DND-41 (cell line): ENCODE data around the gene TSHZ2.
"Not testable (repeated sequence)": the region's sequence is repeated elsewhere in the genome, so short reads cannot be mapped to it uniquely, and the experiment has no call there.

Experiments used
- ATAC-seq: fragments of 200-7000 bp; cut with Tn5 transposase; 3 replicates; pipeline ENCODE4 v1.9.1; 2021; ENCODE audit warnings: low read depth; ENCODE audit not compliant: insufficient read depth
- DNase-seq: peaks from one replicate; pipeline ENCODE4 v3.0.0-alpha.2; 2020
- H2AFZ ChIP-seq: 2 replicates; pipeline ENCODE4 v1.6.0; 2012; ENCODE audit warnings: low read depth, low read length
- H3K27ac ChIP-seq: 2 replicates; pipeline ENCODE4 v1.5.1; 2012; ENCODE audit warnings: low read length, inconsistent platforms
- H3K27me3 ChIP-seq: fragments of 200-600 bp; sonication (generic); 2 replicates; pipeline ENCODE4 v1.6.0; 2012; ENCODE audit warnings: low read length, mild to moderate bottlenecking, inconsistent platforms; ENCODE audit not compliant: insufficient read depth, poor library complexity
- H3K36me3 ChIP-seq: 2 replicates; pipeline ENCODE4 v1.5.1; 2012; ENCODE audit warnings: low read length, inconsistent platforms; ENCODE audit not compliant: insufficient read depth
- H3K4me1 ChIP-seq: 2 replicates; pipeline ENCODE4 v1.5.1; 2012; ENCODE audit warnings: mild to moderate bottlenecking, low read length; ENCODE audit not compliant: insufficient read depth
- H3K4me2 ChIP-seq: 2 replicates; pipeline ENCODE4 v1.6.0; 2012; ENCODE audit warnings: mild to moderate bottlenecking, moderate library complexity, low read length, inconsistent platforms; ENCODE audit not compliant: insufficient read depth
- H3K4me3 ChIP-seq, 2 experiments: fragments of 200-600 bp in 1 of 2; shearing (Covaris generic) in 1 of 2; 2 replicates each; pipeline ENCODE4 v1.5.1; 2012 to 2016; ENCODE audit warnings: inconsistent platforms in 2 of 2, low read length in 2 of 2, mild to moderate bottlenecking in 2 of 2, low read depth in 1 of 2, moderate library complexity in 1 of 2
- H3K79me2 ChIP-seq: 2 replicates; pipeline ENCODE4 v1.6.0; 2012; ENCODE audit warnings: low read length, inconsistent platforms; ENCODE audit not compliant: insufficient read depth
- H3K9ac ChIP-seq: 2 replicates; pipeline ENCODE4 v1.6.0; 2012; ENCODE audit warnings: low read depth, mild to moderate bottlenecking, inconsistent platforms, low read length, moderate library complexity
- H3K9me3 ChIP-seq: 2 replicates; pipeline ENCODE4 v1.5.1; 2012; ENCODE audit warnings: low read length, moderate library complexity, mild to moderate bottlenecking, inconsistent platforms; ENCODE audit not compliant: insufficient read depth, severe bottlenecking
- H4K20me1 ChIP-seq: 2 replicates; pipeline ENCODE4 v1.6.0; 2012; ENCODE audit warnings: low read length; ENCODE audit not compliant: insufficient read depth
- EZH2 ChIP-seq: IDR thresholded peaks from 3 replicates; pipeline ENCODE4 v1.6.1; 2012; ENCODE audit warnings: borderline replicate concordance, low read depth, mild to moderate bottlenecking, moderate library complexity, low read length, inconsistent platforms; ENCODE audit not compliant: severe bottlenecking
- TF ChIP-seq, protein P1 (sequence below): IDR thresholded peaks from 2 replicates; pipeline ENCODE4 v1.5.1; 2012; ENCODE audit warnings: borderline replicate concordance, low read length, moderate library complexity, mild to moderate bottlenecking; ENCODE audit not compliant: poor library complexity, severe bottlenecking; ENCODE audit errors: extremely low read depth

Gene TSHZ2

DNA sequence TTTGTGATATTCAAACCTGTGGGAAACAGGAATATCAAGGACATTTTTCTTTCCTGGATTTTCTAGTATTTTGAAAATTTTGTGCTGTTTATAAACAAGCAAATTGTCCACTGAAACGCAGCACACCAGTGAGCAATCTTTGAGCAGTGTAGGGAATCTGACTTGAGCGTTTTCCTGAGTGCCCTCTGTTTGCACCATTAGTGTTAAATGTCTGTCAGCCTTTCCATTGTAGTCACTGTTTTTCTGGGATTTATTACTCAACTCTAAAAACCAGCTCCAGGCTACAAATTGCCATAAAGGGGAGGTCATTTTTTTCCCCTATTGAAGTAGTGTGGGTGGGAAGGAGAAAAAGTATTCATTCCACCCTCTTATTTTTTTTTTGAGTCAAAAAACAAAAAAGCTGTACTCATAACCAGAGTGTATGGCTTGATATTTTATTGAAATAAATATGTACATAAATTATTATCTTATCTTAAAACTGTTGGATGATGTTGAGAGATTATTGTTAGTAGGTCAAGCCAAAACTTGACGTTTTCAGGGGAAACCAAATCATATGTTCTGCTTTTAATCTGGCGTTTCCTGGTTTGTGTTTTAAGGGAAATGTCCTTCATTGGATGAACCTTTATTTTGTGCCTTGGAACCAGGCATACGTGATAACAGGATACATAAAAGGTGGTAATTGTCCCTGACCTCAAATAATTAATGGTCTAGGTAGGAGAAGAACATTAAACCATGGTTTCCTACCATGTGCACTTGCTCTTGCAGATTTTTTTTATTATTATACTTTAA lies 51.8 kb downstream of the TSHZ2 start:
- peaks cover 8% of the 10 kb centered on the region for H3K27me3 ChIP-seq
- H3K79me2 ChIP-seq = no peaks in the 10 kb centered on the region
- DNase-seq (no peak), ATAC-seq (no peak)
- H2AFZ ChIP-seq = no peak overlapping the region
- H3K36me3 ChIP-seq = no peaks in the 10 kb centered on the region
- no peak overlapping the region for H3K27ac ChIP-seq
- H3K4me3 ChIP-seq = no peak overlapping the region
- no peaks in the 10 kb centered on the region for H4K20me1 ChIP-seq
- H3K9me3 ChIP-seq = no peaks in the 10 kb centered on the region
- H3K4me2 ChIP-seq = no peak overlapping the region
- H3K4me1 ChIP-seq = no peaks in the 10 kb centered on the region
- no peak overlapping the region for H3K9ac ChIP-seq
- no peak for TF ChIP-seq EZH2
- TF ChIP-seq, protein P1, sequence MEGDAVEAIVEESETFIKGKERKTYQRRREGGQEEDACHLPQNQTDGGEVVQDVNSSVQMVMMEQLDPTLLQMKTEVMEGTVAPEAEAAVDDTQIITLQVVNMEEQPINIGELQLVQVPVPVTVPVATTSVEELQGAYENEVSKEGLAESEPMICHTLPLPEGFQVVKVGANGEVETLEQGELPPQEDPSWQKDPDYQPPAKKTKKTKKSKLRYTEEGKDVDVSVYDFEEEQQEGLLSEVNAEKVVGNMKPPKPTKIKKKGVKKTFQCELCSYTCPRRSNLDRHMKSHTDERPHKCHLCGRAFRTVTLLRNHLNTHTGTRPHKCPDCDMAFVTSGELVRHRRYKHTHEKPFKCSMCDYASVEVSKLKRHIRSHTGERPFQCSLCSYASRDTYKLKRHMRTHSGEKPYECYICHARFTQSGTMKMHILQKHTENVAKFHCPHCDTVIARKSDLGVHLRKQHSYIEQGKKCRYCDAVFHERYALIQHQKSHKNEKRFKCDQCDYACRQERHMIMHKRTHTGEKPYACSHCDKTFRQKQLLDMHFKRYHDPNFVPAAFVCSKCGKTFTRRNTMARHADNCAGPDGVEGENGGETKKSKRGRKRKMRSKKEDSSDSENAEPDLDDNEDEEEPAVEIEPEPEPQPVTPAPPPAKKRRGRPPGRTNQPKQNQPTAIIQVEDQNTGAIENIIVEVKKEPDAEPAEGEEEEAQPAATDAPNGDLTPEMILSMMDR = no peak

DNA sequence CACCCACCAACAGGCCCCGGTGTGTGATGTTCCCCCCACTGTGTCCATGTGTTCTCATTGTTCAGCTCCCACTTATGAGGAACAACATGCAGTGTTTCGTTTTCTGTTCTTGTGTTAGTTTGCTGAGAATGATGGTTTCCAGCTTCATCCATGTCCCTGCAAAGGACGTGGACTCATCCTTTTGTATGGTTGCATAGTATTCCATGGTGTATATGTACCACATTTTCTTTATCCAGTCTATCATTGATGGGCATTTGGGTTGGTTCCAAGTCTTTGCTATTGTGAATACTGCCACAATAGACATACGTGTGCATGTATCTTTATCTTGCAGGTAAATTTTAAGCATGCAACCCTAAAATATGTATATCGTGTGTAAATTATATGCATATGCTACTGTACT lies 52.5 kb downstream of the TSHZ2 start:
- not testable (repeated sequence) for H3K79me2 ChIP-seq, H3K4me2 ChIP-seq, H4K20me1 ChIP-seq, H3K27ac ChIP-seq, DNase-seq, H3K9me3 ChIP-seq, ATAC-seq, H3K36me3 ChIP-seq, H3K4me3 ChIP-seq, H2AFZ ChIP-seq, H3K27me3 ChIP-seq, H3K9ac ChIP-seq, H3K4me1 ChIP-seq

DNA sequence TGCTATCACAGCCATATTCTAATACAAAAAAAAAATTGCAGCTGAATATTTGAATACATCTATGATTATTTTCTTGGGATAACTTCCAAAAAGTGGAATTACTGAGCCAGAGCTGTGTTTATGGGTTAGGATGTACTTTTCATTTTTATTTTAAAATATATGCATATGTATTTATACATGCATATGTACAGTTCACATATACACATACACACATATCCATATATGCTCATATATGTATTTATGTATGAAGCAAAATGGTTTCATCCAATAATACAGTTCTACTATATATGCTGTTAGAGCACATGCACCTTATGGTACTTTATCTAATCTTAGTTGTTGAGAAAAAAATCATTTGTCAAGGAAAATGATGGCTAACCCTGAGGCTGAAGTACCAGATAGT lies 54.9 kb downstream of the TSHZ2 start:
- no peaks in the 10 kb centered on the region for H3K27me3 ChIP-seq
- no peaks in the 10 kb centered on the region for H3K79me2 ChIP-seq
- no peaks in the 10 kb centered on the region for H3K4me1 ChIP-seq
- no peak for ATAC-seq
- no peak overlapping the region for H3K27ac ChIP-seq
- H3K9me3 ChIP-seq = no peaks in the 10 kb centered on the region
- no peak overlapping the region for H3K4me3 ChIP-seq
- no peak overlapping the region for H3K4me2 ChIP-seq
- no peaks in the 10 kb centered on the region for H4K20me1 ChIP-seq
- no peak overlapping the region for H2AFZ ChIP-seq
- no peaks in the 10 kb centered on the region for H3K36me3 ChIP-seq
- DNase-seq = no peak
- no peak overlapping the region for H3K9ac ChIP-seq
- TF ChIP-seq EZH2 = no peak
- TF ChIP-seq, protein P1 = no peak

DNA sequence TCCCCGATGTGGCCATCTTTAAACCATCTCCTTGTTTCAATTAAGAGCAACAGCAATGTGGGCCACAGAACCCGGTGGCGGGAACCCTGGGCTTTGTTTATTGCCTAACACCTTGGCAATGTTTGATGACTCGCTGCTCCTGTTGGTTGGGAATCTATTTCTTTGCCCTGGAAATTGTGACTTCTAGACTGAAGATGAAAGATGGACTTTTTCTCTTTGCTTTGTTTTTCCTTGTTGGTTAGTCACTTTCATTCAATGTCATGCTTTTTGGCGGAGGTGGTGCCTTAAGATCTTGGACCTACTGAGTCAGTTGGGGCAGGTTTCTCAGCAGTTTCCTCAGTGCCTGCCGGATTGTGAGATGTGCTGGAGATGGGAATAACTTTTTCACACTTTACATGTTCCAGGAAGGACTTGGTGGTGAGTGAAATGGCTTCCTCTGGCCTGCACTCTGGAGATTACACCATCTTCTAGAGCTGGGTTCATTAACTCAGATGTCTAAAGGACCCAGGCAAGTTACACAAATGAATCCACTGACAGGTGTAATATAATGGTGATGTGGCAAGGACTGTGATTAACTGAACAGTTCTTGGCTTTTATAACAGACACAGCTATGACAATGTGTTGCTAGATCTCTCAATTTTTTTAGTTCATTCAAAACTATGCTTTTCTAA lies 56.3 kb downstream of the TSHZ2 start:
- Histone ChIP-seq H3K9me3 (no peaks in the 10 kb centered on the region), H3K27me3 (no peaks in the 10 kb centered on the region), H3K9ac (no peak overlapping the region), H3K79me2 (no peaks in the 10 kb centered on the region), H3K4me2 (no peak overlapping the region), H3K4me3 (no peak overlapping the region), H2AFZ (no peak overlapping the region), H3K27ac (no peak overlapping the region), H3K4me1 (no peaks in the 10 kb centered on the region), H4K20me1 (no peaks in the 10 kb centered on the region), H3K36me3 (no peaks in the 10 kb centered on the region)
- ATAC-seq (no peak), DNase-seq (no peak)
- no peak for TF ChIP-seq EZH2
- TF ChIP-seq, protein P1 = no peak
